ENCODE data around the gene PLEKHB2. TPM values are rescaled to one million over a fixed set of nuclear protein-coding genes. Genes with fewer than 3 reads are reported as not detected.

The PLEKHB2 gene
- total RNA-seq (36.6 and 49.0 TPM in 2 replicates), polyA plus RNA-seq (52.4 and 61.0 TPM in 2 replicates)

DNA sequence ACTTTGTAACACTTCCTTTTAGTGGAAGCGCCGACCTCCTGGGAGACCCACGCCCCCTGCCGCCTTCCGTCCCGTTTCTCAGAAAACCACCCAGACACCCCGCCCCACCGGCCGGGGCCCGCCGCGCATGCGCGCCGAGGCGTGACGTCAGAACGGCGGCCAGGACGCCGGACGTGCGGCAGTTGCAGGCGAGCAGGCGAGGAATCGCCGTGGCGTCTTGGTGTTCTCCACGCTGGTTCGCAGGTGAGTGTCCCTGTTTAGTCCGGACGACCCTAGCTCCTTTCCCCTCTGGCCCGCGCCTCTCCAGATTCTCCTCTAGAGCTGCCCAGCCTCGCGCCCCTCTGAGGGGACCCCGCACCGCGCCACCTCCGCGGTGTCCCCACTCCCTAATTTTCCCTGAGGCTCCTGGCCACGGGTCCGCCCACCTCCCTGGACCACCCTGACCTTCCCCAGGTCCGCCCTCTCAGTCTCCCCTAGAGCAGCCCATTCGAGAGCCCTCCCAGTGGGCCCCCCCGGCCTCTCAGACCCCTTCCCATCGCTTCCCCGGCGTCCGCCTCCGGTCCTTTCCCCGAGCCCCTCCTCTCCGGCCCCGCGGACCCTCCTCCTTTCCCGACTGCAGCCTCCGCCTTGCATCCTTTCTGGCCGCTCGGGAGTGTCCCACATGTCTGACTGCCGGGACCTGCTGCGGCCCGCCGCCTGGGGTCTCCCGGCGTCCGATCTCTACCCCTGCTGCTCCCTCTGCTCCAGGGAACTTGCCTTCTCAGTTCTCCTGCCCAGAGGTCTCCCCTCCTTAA is at the start of gene PLEKHB2:
Gene PLEKHB2, plus strand, starts transcription at position 181 of the 794 bp plus-strand sequence. CDS start 15,606 bp downstream, outside the sequence.
- TF ChIP-seq, protein P1, sequence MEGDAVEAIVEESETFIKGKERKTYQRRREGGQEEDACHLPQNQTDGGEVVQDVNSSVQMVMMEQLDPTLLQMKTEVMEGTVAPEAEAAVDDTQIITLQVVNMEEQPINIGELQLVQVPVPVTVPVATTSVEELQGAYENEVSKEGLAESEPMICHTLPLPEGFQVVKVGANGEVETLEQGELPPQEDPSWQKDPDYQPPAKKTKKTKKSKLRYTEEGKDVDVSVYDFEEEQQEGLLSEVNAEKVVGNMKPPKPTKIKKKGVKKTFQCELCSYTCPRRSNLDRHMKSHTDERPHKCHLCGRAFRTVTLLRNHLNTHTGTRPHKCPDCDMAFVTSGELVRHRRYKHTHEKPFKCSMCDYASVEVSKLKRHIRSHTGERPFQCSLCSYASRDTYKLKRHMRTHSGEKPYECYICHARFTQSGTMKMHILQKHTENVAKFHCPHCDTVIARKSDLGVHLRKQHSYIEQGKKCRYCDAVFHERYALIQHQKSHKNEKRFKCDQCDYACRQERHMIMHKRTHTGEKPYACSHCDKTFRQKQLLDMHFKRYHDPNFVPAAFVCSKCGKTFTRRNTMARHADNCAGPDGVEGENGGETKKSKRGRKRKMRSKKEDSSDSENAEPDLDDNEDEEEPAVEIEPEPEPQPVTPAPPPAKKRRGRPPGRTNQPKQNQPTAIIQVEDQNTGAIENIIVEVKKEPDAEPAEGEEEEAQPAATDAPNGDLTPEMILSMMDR (IDR thresholded peaks at IDR 0.05; ENCODE audit: low read depth, low read length), result peak; percentile 36
- Histone ChIP-seq H3K9me3 (ENCODE audit: low read depth) (no peaks in the 10 kb centered on the region), H3K36me3 (no peaks in the 10 kb centered on the region), H3K27ac (peak within 1 kb of the TSS; percentile 84), H3K27me3 (no peaks in the 10 kb centered on the region), H3K4me3 (peak within 1 kb of the TSS; percentile 75), H3K4me1 (ENCODE audit: low read depth) (peaks cover 9% of the 10 kb centered on the region)
- DNase-seq (ENCODE audit: low read depth in 1 of 2, low spot score in 1 of 2), result peak; percentile 89 to 94

- TF ChIP-seq, protein P1 (IDR thresholded peaks at IDR 0.05; ENCODE audit: low read depth, low read length), result no peak
- H3K36me3 ChIP-seq, result peaks cover 35% of the 10 kb centered on the region
- no peaks in the 10 kb centered on the region for H3K27me3 ChIP-seq
- no peak overlapping the region for H3K4me3 ChIP-seq
- DNase-seq (ENCODE audit: low read depth in 1 of 2, low spot score in 1 of 2), result no peak
- H3K27ac ChIP-seq, result no peak overlapping the region
- no peaks in the 10 kb centered on the region for H3K9me3 ChIP-seq (ENCODE audit: low read depth)
- no peaks in the 10 kb centered on the region for H3K4me1 ChIP-seq (ENCODE audit: low read depth)
These were observed 48.8 kb upstream of the PLEKHB2 start for GRCh38 chr2:131056204-131056931.

DNA sequence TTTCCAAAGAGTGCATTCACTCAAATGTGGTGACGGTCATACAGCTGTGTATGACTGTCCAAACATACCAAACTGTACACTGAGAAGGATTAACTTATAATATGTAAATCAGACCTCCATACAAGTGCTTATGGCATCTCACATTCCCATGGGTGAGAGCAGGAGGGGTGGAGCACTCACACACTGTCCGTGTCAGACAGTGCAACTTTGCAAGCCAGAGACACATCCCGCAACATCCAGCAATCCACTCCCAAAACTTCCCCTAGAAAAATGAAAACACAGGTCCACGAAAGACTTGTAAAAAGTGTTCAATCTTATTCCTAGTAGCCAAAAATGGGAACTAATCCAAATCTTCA is 48.2 kb upstream of the PLEKHB2 start:
- no peaks in the 10 kb centered on the region for H3K27me3 ChIP-seq
- TF ChIP-seq, protein P1 (IDR thresholded peaks at IDR 0.05; ENCODE audit: low read depth, low read length), result no peak

GRCh38 chr2:131058214-131058843 is 46.8 kb upstream of the PLEKHB2 start:
- no peaks in the 10 kb centered on the region for H3K4me1 ChIP-seq (ENCODE audit: low read depth)
- H3K27me3 ChIP-seq, result no peaks in the 10 kb centered on the region
- TF ChIP-seq, protein P1 (IDR thresholded peaks at IDR 0.05; ENCODE audit: low read depth, low read length), result no peak
- H3K4me3 ChIP-seq, result no peak overlapping the region
- no peak for DNase-seq (ENCODE audit: low read depth in 1 of 2, low spot score in 1 of 2)
- H3K9me3 ChIP-seq (ENCODE audit: low read depth), result no peaks in the 10 kb centered on the region
- no peak overlapping the region for H3K27ac ChIP-seq
- H3K36me3 ChIP-seq, result peaks cover 16% of the 10 kb centered on the region

More for the DNA sequence above, 48.2 kb upstream of the PLEKHB2 start:
- Histone ChIP-seq H3K9me3 (ENCODE audit: low read depth) (no peaks in the 10 kb centered on the region), H3K27ac (no peak overlapping the region), H3K36me3 (peaks cover 29% of the 10 kb centered on the region), H3K4me1 (ENCODE audit: low read depth) (no peaks in the 10 kb centered on the region), H3K4me3 (no peak overlapping the region)
- DNase-seq (ENCODE audit: low read depth in 1 of 2, low spot score in 1 of 2), result no peak

DNA sequence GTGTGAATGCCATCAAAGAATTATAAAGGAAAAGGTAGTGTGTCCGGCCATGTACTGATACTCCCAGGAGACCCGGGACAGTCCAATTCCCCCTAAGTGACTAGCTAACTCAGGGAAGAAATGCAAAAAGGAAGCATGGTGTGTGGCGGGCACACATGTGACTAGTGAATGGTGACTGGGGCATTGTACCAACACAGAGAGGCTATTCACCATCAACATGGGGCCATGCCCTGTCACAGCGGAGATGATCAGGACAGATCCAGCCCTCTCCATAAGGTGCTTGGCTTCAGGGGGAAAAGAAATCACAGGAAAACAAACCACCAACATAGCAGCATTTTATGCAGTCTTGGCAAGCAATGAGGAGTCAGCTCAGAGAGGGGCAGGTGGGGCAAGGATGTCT is 46.2 kb upstream of the PLEKHB2 start:
- H3K4me1 ChIP-seq (ENCODE audit: low read depth), result peaks cover 2% of the 10 kb centered on the region
- no peak overlapping the region for H3K27ac ChIP-seq
- H3K27me3 ChIP-seq, result no peaks in the 10 kb centered on the region
- no peak for DNase-seq (ENCODE audit: low read depth in 1 of 2, low spot score in 1 of 2)
- peaks cover 13% of the 10 kb centered on the region for H3K36me3 ChIP-seq
- H3K4me3 ChIP-seq, result no peak overlapping the region
- H3K9me3 ChIP-seq (ENCODE audit: low read depth), result no peaks in the 10 kb centered on the region
- TF ChIP-seq, protein P1 (IDR thresholded peaks at IDR 0.05; ENCODE audit: low read depth, low read length), result no peak

All from cardiac muscle cell (in vitro differentiated cells and primary cell).